A549 (cell line): Measurements from ENCODE around the gene GCAT. TPM values are rescaled to one million over a fixed set of nuclear protein-coding genes. Genes with fewer than 3 reads are reported as not detected.

Experiments
- ATAC-seq, 2 experiments: fragments of 200-7000 bp in 1 of 2; fragments of >200 bp in 1 of 2; cut with Nextera tagmentation in 1 of 2; cut with Tn5 transposase in 1 of 2; 3 replicates each; pipeline versions ENCODE4 v1.8.0 to v1.9.1; 2018 to 2020; ENCODE audit warnings: mild to moderate bottlenecking in 1 of 2, moderate library complexity in 1 of 2
- CTCF ChIA-PET: fragments of 300-600 bp; sonication (Branson Sonifier 250); formaldehyde crosslinking; extraction: SDS; loops from one replicate; lab custom pipeline; 2021; ENCODE audit warnings: antibody characterized with exemption, inconsistent platforms; lab: Yijun Ruan, JAX
- POLR2A ChIA-PET: fragments of 350-600 bp; formaldehyde crosslinking; extraction: SDS; loops from one replicate; lab custom pipeline; 2021; ENCODE audit warnings: antibody characterized with exemption, inconsistent platforms; lab: Yijun Ruan, JAX
- DNase-seq, 2 experiments: peaks; one replicate each; pipeline versions ENCODE4 v3.0.0 to v3.0.0-alpha.2; 2011 to 2016; ENCODE audit warnings: low read depth in 1 of 2, low spot score in 1 of 2
- FAIRE-seq: peaks from 2 replicates; lab custom pipeline; 2011; peaks lifted over from hg19 to GRCh38; lab: Jason Lieb, UNC
- H3K27ac ChIP-seq, 2 experiments: fragments of >200 bp; sonication (Bioruptor Twin); formaldehyde crosslinking; 3 replicates each; pipeline ENCODE4 v1.5.1; 2016 to 2017
- H3K4me1 ChIP-seq: fragments of >200 bp; sonication (Bioruptor Twin); formaldehyde crosslinking; 3 replicates; pipeline ENCODE4 v1.6.1; 2016
- H3K4me2 ChIP-seq: fragments of >200 bp; sonication (Bioruptor Twin); formaldehyde crosslinking; 3 replicates; pipeline ENCODE4 v1.6.1; 2016
- H3K4me3 ChIP-seq: fragments of >200 bp; sonication (Bioruptor Twin); formaldehyde crosslinking; 3 replicates; pipeline ENCODE4 v1.5.1; 2016
- H3K9me3 ChIP-seq: fragments of >200 bp; sonication (Bioruptor Twin); formaldehyde crosslinking; 3 replicates; pipeline ENCODE4 v1.6.1; 2016
- ATOH8 ChIP-seq: fragments of 250-450 bp; sonication (Bioruptor Pico); IDR thresholded peaks from 2 replicates; pipeline ENCODE4 v1.5.0; 2020; ENCODE audit warnings: low read depth, mild to moderate bottlenecking, moderate library complexity
- BHLHE40 ChIP-seq: IDR thresholded peaks from 2 replicates; pipeline ENCODE4 v1.6.1; 2012; ENCODE audit warnings: low read depth, low read length, inconsistent platforms
- CEBPB ChIP-seq, 2 experiments: fragments of >200 bp in 1 of 2; sonication (Bioruptor Twin) in 1 of 2; formaldehyde crosslinking in 1 of 2; IDR thresholded peaks; 2 replicates each; pipeline ENCODE4 v1.6.1; 2012 to 2016
- CHD2 ChIP-seq: fragments of 150-350 bp; IDR thresholded peaks from 2 replicates; pipeline ENCODE4 v1.6.1; 2014; ENCODE audit warnings: low read length; ENCODE audit not compliant: partially characterized antibody
- CTCF ChIP-seq: fragments of >200 bp; sonication (Bioruptor Twin); formaldehyde crosslinking; IDR thresholded peaks from 3 replicates; pipeline ENCODE4 v1.5.1; 2016
- ESRRA ChIP-seq: fragments of 150-350 bp; IDR thresholded peaks from 2 replicates; pipeline ENCODE4 v1.6.1; 2014; ENCODE audit warnings: mild to moderate bottlenecking, low read length, borderline replicate concordance
- GATA3 ChIP-seq: IDR thresholded peaks from 2 replicates; pipeline ENCODE4 v1.6.1; 2012; ENCODE audit warnings: borderline replicate concordance
- HDAC2 ChIP-seq: fragments of 200-600 bp; sonication (generic); IDR thresholded peaks from 2 replicates; pipeline ENCODE4 v1.6.1; 2016
- HMGXB4 ChIP-seq: fragments of 250-450 bp; sonication (Bioruptor Pico); IDR thresholded peaks from 2 replicates; pipeline ENCODE4 v1.5.0; 2021; ENCODE audit warnings: mild to moderate bottlenecking, moderate library complexity, borderline replicate concordance
- HOXA7 ChIP-seq: fragments of 250-450 bp; sonication (Bioruptor Pico); IDR thresholded peaks from 2 replicates; pipeline ENCODE4 v1.5.0; 2020; ENCODE audit warnings: mild to moderate bottlenecking, moderate library complexity
- JUNB ChIP-seq: fragments of >200 bp; sonication (Bioruptor Twin); formaldehyde crosslinking; IDR thresholded peaks from 2 replicates; pipeline ENCODE4 v1.6.1; 2016
- MAZ ChIP-seq: fragments of 150-350 bp; IDR thresholded peaks from 2 replicates; pipeline ENCODE4 v1.6.1; 2014; ENCODE audit warnings: antibody characterized with exemption, low read depth, low read length, borderline replicate concordance
- NFE2L2 ChIP-seq: fragments of 150-350 bp; conservative IDR thresholded peaks from 2 replicates; pipeline ENCODE4 v1.6.1; 2014; ENCODE audit warnings: low read length
- POLR2AphosphoS2 ChIP-seq: conservative IDR thresholded peaks from 2 replicates; pipeline ENCODE4 v1.6.1; 2012; ENCODE audit warnings: low read length, improper control_type of control experiment, inconsistent platforms
- REST ChIP-seq: fragments of 200-600 bp; sonication (generic); IDR thresholded peaks from 2 replicates; pipeline ENCODE4 v1.6.1; 2016; ENCODE audit warnings: antibody characterized with exemption, mild to moderate bottlenecking, moderate library complexity
- RNF2 ChIP-seq: fragments of 200-600 bp; sonication (generic); IDR thresholded peaks from 2 replicates; pipeline ENCODE4 v1.6.1; 2016; ENCODE audit warnings: low read depth, mild to moderate bottlenecking, antibody characterized with exemption, moderate library complexity, borderline replicate concordance
- WGBS: methylation state at CpG from one replicate; pipeline ENCODE4 v1.1.6; 2017; ENCODE audit errors: missing lambda C conversion rate; 5-methylcytosine and 5-hydroxymethylcytosine counted together
- polyA plus RNA-seq, 4 experiments: library from polyadenylated mRNA; depleted of rRNA in 3 of 4; stranded (reverse); fragments of >200 nt; fragmentation: RNase III in 1 of 4; extraction: RNeasy Plus Mini Kit Qiagen cat#74134 plus additional on column Dnase treatment in 1 of 4; gene quantifications; 2 replicates in 3 of 4; 3 replicates in 1 of 4; pipeline ENCODE4 v1.2.3, GENCODE V29; 2011 to 2017

Gene GCAT
- polyA plus RNA-seq, 2 of the 4 experiments (the other 2 are of a cell fraction) = 1.2 to 2.1 TPM

DNA sequence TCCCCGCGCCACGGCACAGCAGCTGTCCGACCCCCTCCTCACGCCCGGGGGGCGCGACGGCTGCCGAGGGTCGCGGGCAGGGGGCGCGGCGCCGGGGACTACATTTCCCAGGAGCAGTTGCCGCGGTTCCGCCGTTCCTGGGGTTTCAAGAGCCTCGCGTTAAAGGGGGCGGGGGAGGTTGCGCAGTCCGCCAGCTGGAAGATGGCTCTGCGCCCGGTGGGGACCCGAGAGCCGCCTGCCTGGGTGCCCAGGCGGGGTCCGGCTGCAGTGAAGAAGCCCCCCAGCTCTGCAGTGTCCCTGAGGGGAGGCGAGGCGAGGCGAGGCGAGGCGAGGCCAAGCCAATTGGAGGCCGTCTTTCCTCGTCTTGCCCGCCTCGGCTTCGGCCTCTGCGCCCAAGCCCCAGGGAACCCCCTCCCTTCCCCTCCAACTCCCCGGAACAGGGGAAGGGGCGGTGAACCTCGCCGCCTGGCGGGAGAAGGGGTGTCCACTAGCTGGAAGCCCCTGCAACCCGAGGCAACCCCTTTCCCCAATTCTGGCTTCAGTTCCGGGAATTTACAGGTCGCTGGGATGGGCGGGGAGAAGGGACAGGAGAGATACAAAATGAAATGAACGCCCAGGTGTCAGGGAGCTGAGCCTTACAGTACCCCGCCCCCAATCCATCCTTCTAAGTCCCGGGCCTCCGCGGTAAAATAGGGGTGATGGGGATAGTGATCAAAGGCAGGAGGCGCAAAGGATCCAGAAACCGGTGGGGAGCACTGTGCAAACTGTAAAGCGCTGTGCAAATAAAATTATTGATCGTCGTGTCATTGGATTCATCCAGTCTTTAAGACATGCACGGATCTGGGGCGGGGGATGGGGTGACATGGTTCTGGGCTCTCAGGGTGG is 5.2 kb upstream of the GCAT start:
- DNase-seq (peak in 1 of 2 experiments; percentile 45), ATAC-seq (peak; percentile 55 to 57; a peak in 5 of 6 replicates), FAIRE-seq (no peak)
- Histone ChIP-seq H3K9me3 (no peaks in the 10 kb centered on the region), H3K4me2 (peak overlapping the region; percentile 99), H3K27ac (peak overlapping the region; percentile 78 to 99), H3K4me3 (peak overlapping the region; percentile 64), H3K4me1 (peaks cover 16% of the 10 kb centered on the region)
- TF ChIP-seq HOXA7 (CRISPR knock-in tag) (no peak), MAZ (no peak), REST (peak; percentile 74), CEBPB (IDR thresholded peaks at IDR 0.05) (0 out of 4 replicates have a peak, but pooled peaks of 1 of the 2 experiments have one; percentile 23), CHD2 (peak; percentile 67)
- 5% methylated on average over 22 of the region's 63 CpGs for WGBS
- CTCF ChIA-PET = interaction anchor here (1.5 to 2.6 kb wide), 3 partner anchors 10 to 160 kb away, joined by 4 to 8 read pairs (median 6); no protein-coding TSS in a partner anchor
- POLR2A ChIA-PET = interaction anchor here (0.6 kb wide), 1 partner anchor 8 kb away, joined by 4 read pairs; no protein-coding TSS in a partner anchor

DNA sequence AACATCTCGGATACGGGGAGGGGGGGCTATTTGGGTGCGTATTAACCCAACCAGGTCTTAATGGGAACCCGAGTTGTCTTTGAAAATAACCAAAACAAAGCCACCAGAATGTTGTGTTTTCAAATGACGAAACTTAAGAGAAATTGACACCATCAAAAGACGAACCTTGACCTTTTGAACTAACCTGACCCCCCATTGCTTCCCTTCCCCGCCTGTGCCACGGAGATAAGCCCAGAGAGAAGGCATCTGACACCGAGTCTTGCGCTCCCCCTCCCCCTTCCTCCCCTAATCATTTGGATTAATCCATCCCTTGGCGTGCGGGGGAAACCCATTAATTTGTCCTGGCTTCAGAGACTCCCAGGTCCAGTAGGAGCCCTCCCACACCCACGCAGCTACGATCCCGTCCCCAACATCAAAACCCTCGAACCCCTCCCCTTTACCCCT is 4.5 kb upstream of the GCAT start:
- DNase-seq (no peak), FAIRE-seq (no peak)
- H3K9me3 ChIP-seq = no peaks in the 10 kb centered on the region
- CTCF ChIA-PET = interaction anchor here (1.5 to 2.6 kb wide), 2 partner anchors 11 to 160 kb away, joined by 6 to 8 read pairs; no protein-coding TSS in a partner anchor
- 27% methylated on average over 16 of the region's 16 CpGs for WGBS
- H3K4me1 ChIP-seq = peaks cover 17% of the 10 kb centered on the region
- H3K27ac ChIP-seq = peak overlapping the region; percentile 78 to 99; a peak in 5 of 6 replicates
- peak overlapping the region; percentile 99 for H3K4me2 ChIP-seq
- TF ChIP-seq NFE2L2 = no peak
- no peak for TF ChIP-seq CHD2
- TF ChIP-seq ATOH8 (CRISPR knock-in tag) = no peak
- no peak for TF ChIP-seq CTCF
- TF ChIP-seq ESRRA = no peak
- TF ChIP-seq BHLHE40 = no peak
- TF ChIP-seq HMGXB4 (CRISPR knock-in tag) = no peak
- TF ChIP-seq HDAC2 = no peak
- TF ChIP-seq RNF2 = no peak
- TF ChIP-seq GATA3 = no peak
- TF ChIP-seq POLR2AphosphoS2 = no peak
- no peak for TF ChIP-seq JUNB
- TF ChIP-seq, all 56 proteins: peak for 0
- POLR2A ChIA-PET = no interaction called here
- ATAC-seq = no peak
- peak overlapping the region; percentile 64 for H3K4me3 ChIP-seq
